Measurements from ENCODE around the gene CRYGN. TPM values are rescaled to one million over a fixed set of nuclear protein-coding genes. Genes with fewer than 3 reads are reported as not detected.

Gene CRYGN
- total RNA-seq, 1 donor from 2014 or later = 0.16 TPM

DNA sequence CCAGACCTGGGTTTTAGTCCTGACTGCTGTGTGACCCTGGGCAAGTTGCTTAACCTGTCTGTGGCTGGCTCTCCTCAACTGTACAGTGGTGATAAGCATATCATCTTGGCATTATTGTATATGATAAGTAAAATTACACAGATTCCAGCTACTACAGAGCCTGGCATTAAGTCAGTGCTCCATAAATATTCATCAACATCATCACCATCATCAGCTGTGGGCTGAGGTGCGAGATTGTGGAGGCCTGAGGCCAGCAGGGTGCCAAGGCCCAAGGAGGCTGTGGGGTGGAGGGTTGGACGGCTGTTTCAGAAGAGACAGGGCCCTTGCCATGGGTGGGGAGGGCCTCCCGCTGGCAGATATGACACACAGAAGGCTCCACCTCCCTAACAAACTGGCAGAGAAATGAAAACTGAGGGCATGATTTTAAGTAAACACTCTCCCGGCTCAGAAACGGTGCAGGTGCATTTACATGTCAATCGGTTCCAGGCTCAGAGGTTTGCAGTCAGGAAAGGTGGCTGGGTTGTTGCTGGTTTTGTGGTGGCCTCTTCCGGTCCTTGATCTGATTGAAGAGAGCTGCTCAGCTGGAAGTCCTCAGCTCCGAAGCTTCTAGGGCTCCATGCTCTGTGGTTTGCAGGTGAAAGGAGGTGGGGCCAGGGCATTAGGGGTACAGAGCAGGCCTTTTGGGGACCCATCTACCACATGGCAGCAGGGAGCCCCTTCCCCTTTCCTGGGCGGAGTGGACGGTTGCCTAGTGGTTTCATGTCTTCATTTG is 10.2 kb downstream of the CRYGN start:
- Mint-ChIP-seq H3K27me3 (ENCODE audit: low read depth) (no peaks in the 10 kb centered on the region), H3K9me3 (no peaks in the 10 kb centered on the region), H3K27ac (ENCODE audit: unreplicated experiment) (no peak overlapping the region), H3K4me1 (peaks cover 25% of the 10 kb centered on the region), H3K4me3 (no peak overlapping the region), H3K36me3 (ENCODE audit: low read depth) (no peaks in the 10 kb centered on the region)
- TF ChIP-seq, protein P1, sequence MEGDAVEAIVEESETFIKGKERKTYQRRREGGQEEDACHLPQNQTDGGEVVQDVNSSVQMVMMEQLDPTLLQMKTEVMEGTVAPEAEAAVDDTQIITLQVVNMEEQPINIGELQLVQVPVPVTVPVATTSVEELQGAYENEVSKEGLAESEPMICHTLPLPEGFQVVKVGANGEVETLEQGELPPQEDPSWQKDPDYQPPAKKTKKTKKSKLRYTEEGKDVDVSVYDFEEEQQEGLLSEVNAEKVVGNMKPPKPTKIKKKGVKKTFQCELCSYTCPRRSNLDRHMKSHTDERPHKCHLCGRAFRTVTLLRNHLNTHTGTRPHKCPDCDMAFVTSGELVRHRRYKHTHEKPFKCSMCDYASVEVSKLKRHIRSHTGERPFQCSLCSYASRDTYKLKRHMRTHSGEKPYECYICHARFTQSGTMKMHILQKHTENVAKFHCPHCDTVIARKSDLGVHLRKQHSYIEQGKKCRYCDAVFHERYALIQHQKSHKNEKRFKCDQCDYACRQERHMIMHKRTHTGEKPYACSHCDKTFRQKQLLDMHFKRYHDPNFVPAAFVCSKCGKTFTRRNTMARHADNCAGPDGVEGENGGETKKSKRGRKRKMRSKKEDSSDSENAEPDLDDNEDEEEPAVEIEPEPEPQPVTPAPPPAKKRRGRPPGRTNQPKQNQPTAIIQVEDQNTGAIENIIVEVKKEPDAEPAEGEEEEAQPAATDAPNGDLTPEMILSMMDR (conservative IDR thresholded peaks at IDR 0.05) = no peak
- no peak for DNase-seq (ENCODE audit: low read depth, low spot score)

DNA sequence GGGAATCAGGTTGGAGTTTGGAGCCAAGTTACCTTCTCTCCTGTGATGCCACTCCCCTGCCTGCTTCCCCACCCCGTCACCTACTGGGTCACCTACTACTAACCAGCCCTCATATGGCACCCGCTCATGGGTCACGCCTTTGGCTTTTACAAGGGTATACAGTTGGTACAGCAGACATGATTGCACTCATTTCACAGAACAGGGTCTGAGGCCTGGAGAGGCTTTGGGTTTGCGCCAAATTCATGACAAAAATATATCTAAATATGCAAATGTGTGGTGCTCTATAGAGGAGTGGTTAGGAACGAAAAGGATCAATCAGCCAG is 10.7 kb downstream of the CRYGN start:
- no peaks in the 10 kb centered on the region for H3K27me3 Mint-ChIP-seq (ENCODE audit: low read depth)
- DNase-seq (ENCODE audit: low read depth, low spot score) = no peak
- no peaks in the 10 kb centered on the region for H3K36me3 Mint-ChIP-seq (ENCODE audit: low read depth)
- H3K27ac Mint-ChIP-seq (ENCODE audit: unreplicated experiment) = no peak overlapping the region
- H3K4me3 Mint-ChIP-seq = no peak overlapping the region
- H3K9me3 Mint-ChIP-seq = no peaks in the 10 kb centered on the region
- peaks cover 25% of the 10 kb centered on the region for H3K4me1 Mint-ChIP-seq
- TF ChIP-seq, protein P1 (conservative IDR thresholded peaks at IDR 0.05) = no peak

DNA sequence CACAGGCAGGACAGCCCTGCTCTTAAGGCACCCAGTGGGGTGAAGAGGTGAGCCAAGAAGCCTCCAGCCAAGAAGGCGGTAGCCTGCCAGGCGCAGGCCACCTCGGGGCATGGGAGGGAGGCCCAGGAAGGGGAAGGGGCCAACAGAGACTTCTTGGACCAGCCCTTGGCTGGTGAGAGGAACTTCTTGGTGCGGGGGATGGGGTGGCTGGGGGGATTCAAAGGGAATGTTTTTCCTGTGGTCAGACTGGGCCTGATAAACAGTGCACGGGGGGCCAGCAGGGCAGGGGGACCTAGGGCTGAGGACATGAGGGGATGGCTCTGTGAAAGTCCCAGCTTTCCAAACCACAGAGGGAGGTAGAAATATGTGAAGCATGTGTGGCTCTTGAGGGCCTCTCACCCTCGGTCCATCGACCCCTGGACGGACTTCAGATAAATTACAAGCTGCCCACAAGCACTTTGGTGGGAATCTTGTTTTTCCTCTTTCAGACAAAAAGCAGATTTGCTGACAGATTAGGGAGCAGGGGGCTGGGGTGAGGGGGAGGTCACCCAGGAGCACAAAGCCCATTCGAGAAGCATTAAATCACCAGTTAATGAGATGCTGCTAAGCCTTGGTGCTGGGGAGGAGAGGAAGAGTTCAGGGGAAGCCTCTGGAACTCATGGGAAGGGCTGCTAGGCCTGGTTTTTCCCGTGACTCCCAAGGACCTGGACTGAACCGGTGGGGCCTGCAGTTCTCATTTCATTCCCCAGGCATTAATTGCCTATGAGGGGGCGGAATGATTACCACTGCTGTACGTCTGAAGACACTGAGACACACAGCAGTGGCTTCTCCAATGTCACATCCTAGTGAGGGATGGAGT is 11.3 kb downstream of the CRYGN start:
- no peak for DNase-seq (ENCODE audit: low read depth, low spot score)
- Mint-ChIP-seq H3K36me3 (ENCODE audit: low read depth) (no peaks in the 10 kb centered on the region), H3K4me3 (no peak overlapping the region), H3K4me1 (peaks cover 25% of the 10 kb centered on the region), H3K9me3 (no peaks in the 10 kb centered on the region), H3K27ac (ENCODE audit: unreplicated experiment) (peak overlapping the region; percentile 83), H3K27me3 (ENCODE audit: low read depth) (no peaks in the 10 kb centered on the region)
- TF ChIP-seq, protein P1 (conservative IDR thresholded peaks at IDR 0.05) = no peak

DNA sequence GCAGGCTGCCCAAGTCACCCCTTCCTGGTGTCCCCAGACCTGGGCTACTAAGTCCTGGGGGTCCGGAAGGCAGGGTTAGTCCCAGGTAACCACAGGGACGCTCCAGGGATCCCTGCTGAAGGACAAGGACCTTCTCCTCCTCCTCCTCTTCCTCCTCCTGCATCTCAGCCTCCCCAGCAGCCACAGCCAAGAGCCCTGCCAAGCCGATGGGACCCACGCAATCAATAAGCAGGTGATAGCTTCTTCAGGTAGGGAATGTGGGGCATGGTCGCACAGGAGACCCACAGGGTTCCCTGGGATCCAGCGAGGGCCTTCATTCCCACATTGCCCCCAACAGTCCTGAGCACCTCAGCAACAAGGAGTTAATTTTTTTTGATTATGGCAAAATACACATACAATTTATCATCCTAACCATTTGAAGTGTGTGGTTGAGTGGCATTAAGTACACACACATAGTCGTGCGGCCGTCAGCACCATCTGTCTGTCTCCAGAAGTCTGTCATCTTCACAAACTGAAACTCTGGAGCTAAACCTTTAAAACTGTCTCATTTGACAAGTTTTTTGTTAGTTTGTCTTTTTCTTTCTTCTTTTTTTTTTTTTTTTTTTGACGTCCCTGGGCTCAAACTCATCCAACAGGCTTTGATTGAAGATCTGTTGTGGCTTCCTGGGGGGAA is 12.1 kb downstream of the CRYGN start:
- H3K9me3 Mint-ChIP-seq = no peaks in the 10 kb centered on the region
- H3K27ac Mint-ChIP-seq (ENCODE audit: unreplicated experiment) = peak overlapping the region; percentile 43
- no peak overlapping the region for H3K4me3 Mint-ChIP-seq
- no peaks in the 10 kb centered on the region for H3K27me3 Mint-ChIP-seq (ENCODE audit: low read depth)
- H3K4me1 Mint-ChIP-seq = peaks cover 25% of the 10 kb centered on the region
- H3K36me3 Mint-ChIP-seq (ENCODE audit: low read depth) = no peaks in the 10 kb centered on the region
- TF ChIP-seq, protein P1 (conservative IDR thresholded peaks at IDR 0.05) = no peak
- no peak for DNase-seq (ENCODE audit: low read depth, low spot score)

DNA sequence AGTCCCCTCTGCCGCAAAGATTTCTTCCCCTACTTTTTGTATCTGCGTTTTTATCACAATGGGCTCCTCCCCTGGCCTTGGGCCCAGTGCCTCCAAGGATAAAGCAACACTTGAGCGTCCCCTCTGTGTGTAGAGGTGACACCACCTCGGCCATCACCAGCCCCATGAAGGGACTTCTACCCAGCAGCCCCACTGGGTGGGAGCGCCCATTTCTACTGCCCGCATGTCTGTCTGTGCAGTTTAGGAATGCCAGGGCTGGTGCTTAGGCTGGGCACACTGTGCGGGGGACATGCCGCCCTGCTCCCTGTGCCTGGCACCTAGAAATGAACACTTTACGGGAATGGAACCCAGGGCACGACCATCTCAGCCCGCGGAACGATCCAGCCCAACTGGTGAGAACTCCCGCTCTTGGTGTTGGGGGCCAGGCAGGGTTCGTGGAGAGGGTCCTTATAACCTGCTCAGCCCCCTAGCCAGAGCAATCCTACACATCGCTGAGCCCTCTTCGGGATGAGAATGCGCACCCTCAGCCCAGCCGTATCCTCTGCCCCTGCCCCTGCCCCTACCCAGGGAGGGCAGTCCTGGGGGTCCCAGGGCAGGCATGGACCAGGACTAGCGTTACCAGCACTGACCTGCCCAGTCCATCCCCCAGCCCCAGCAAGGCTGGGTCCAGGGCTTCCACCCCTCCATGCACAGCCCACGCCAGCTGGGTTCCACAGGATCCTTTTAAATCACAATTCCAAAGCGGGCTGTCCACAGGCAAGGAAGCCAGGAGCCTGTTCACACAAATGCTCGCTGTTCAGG is 12.8 kb downstream of the CRYGN start:
- TF ChIP-seq, protein P1 (conservative IDR thresholded peaks at IDR 0.05) = no peak
- Mint-ChIP-seq H3K36me3 (ENCODE audit: low read depth) (peaks cover under 1% of the 10 kb centered on the region), H3K4me3 (no peak overlapping the region), H3K27me3 (ENCODE audit: low read depth) (no peaks in the 10 kb centered on the region), H3K4me1 (peaks cover 25% of the 10 kb centered on the region), H3K9me3 (peaks cover 4% of the 10 kb centered on the region), H3K27ac (ENCODE audit: unreplicated experiment) (no peak overlapping the region)
- DNase-seq (ENCODE audit: low read depth, low spot score) = no peak

Measured in neural crest cell (in vitro differentiated cells).